CD14-positive monocyte (primary cell): ENCODE data around the gene TTC3. TPM values are rescaled to one million over a fixed set of nuclear protein-coding genes. Genes with fewer than 3 reads are reported as not detected.
A peak's percentile ranks its signal among the peaks of the same experiment; 100 is the strongest.

ENCODE experiments used
- DNase-seq, 3 donors: peaks; one replicate each; pipeline ENCODE4 v3.0.0-alpha.2; 2011 to 2022
- H2AFZ ChIP-seq: 2 replicates; pipeline ENCODE4 v1.6.0; 2012; ENCODE audit warnings: mild to moderate bottlenecking, low read depth, low read length, inconsistent platforms; ENCODE audit not compliant: insufficient read depth, poor library complexity, severe bottlenecking
- H3K27ac ChIP-seq, 2 donors: 1 replicate in 1 of 2; 2 replicates in 1 of 2; pipeline ENCODE4 v1.5.1; 2012 to 2013; ENCODE audit warnings: low read length in 2 of 2, control low read depth in 1 of 2, inconsistent platforms in 1 of 2, low read depth in 1 of 2, mild to moderate bottlenecking in 1 of 2
- H3K27me3 ChIP-seq, 2 donors: one replicate each; pipeline versions ENCODE4 v1.6.0 to v1.6.1; 2011 to 2013; ENCODE audit warnings: low read length in 2 of 2; ENCODE audit not compliant: control insufficient read depth in 2 of 2, insufficient read depth in 2 of 2
- H3K36me3 ChIP-seq, 2 donors: replicated peaks in 1 of 2; 1 replicate in 1 of 2; 2 replicates in 1 of 2; pipeline versions ENCODE4 v1.5.1 to v1.6.1; 2012 to 2013; ENCODE audit warnings: low read length in 2 of 2, control low read depth in 1 of 2, inconsistent platforms in 1 of 2, mild to moderate bottlenecking in 1 of 2; ENCODE audit not compliant: insufficient read depth in 2 of 2, control insufficient read depth in 1 of 2
- H3K4me1 ChIP-seq, 2 donors: 1 replicate in 1 of 2; 2 replicates in 1 of 2; pipeline versions ENCODE4 v1.5.1 to v1.6.1; 2012 to 2013; ENCODE audit warnings: low read length in 2 of 2, control low read depth in 1 of 2, inconsistent platforms in 1 of 2, mild to moderate bottlenecking in 1 of 2, moderate library complexity in 1 of 2; ENCODE audit not compliant: insufficient read depth in 2 of 2, control insufficient read depth in 1 of 2
- H3K4me2 ChIP-seq: replicated peaks from 2 replicates; pipeline ENCODE3; 2012; ENCODE audit warnings: low read length, moderate library complexity, mild to moderate bottlenecking; ENCODE audit not compliant: poor library complexity, severe bottlenecking; ENCODE audit errors: extremely low read depth
- H3K4me3 ChIP-seq, 3 experiments: fragments of 200-600 bp in 1 of 3; sonication (generic) in 1 of 3; replicated peaks in 1 of 3; 1 replicate in 2 of 3; 2 replicates in 1 of 3; pipeline ENCODE4 v1.5.1; 2011 to 2013; ENCODE audit warnings: low read length in 3 of 3, mild to moderate bottlenecking in 3 of 3, control low read depth in 2 of 3, low read depth in 2 of 3, inconsistent platforms in 1 of 3, moderate library complexity in 1 of 3
- H3K79me2 ChIP-seq: 2 replicates; pipeline ENCODE4 v1.6.0; 2012; ENCODE audit warnings: mild to moderate bottlenecking, control low read depth, inconsistent platforms, low read length, moderate library complexity; ENCODE audit not compliant: insufficient read depth
- H3K9ac ChIP-seq: 2 replicates; pipeline ENCODE4 v1.6.0; 2017; ENCODE audit warnings: low read length, mild to moderate bottlenecking; ENCODE audit not compliant: insufficient read depth, poor library complexity, severe bottlenecking
- H3K9me3 ChIP-seq, 2 donors: replicated peaks in 1 of 2; 1 replicate in 1 of 2; 2 replicates in 1 of 2; pipeline versions ENCODE4 v1.5.1 to v1.6.1; 2012 to 2013; ENCODE audit warnings: low read length in 2 of 2, control low read depth in 1 of 2; ENCODE audit not compliant: control insufficient read depth in 1 of 2, insufficient read depth in 1 of 2
- H4K20me1 ChIP-seq: 2 replicates; pipeline ENCODE4 v1.6.0; 2012; ENCODE audit warnings: mild to moderate bottlenecking, low read length, control low read depth, moderate library complexity; ENCODE audit not compliant: insufficient read depth
- H3K27ac Mint-ChIP-seq, 7 donors: one replicate each; pipeline ENCODE4 v1.8.0; 2020; ENCODE audit warnings: mild to moderate bottlenecking in 7 of 7, mixed read lengths in 7 of 7, moderate library complexity in 6 of 7, inconsistent platforms in 2 of 7
- H3K27me3 Mint-ChIP-seq, 3 donors: one replicate each; pipeline ENCODE4 v1.8.0; 2021 to 2022; ENCODE audit warnings: low read depth in 3 of 3, mild to moderate bottlenecking in 3 of 3, mixed read lengths in 3 of 3, moderate library complexity in 3 of 3, inconsistent platforms in 1 of 3
- H3K36me3 Mint-ChIP-seq, 2 donors: one replicate each; pipeline ENCODE4 v1.8.0; 2020; ENCODE audit warnings: mixed read lengths in 2 of 2, inconsistent platforms in 1 of 2, mild to moderate bottlenecking in 1 of 2
- H3K4me1 Mint-ChIP-seq: one replicate; pipeline ENCODE4 v1.8.0; 2020; ENCODE audit warnings: mild to moderate bottlenecking, mixed read lengths
- H3K4me3 Mint-ChIP-seq, 2 donors: one replicate each; pipeline ENCODE4 v1.8.0; 2020; ENCODE audit warnings: mild to moderate bottlenecking in 2 of 2, mixed read lengths in 2 of 2, moderate library complexity in 1 of 2
- H3K9me3 Mint-ChIP-seq, 7 donors: one replicate each; pipeline ENCODE4 v1.8.0; 2020 to 2022; ENCODE audit warnings: mixed read lengths in 7 of 7, mild to moderate bottlenecking in 6 of 7, moderate library complexity in 6 of 7, inconsistent platforms in 2 of 7
- CTCF ChIP-seq: fragments of 200-600 bp; IDR thresholded peaks from one replicate; pipeline ENCODE4 v1.8.0; 2022; ENCODE audit warnings: antibody characterized with exemption, mild to moderate bottlenecking
- WGBS: methylation state at CpG from one replicate; pipeline ENCODE4 v1.1.5; 2013; ENCODE audit warnings: missing lambda C conversion rate; ENCODE audit not compliant: insufficient coverage; 5-methylcytosine and 5-hydroxymethylcytosine counted together
- intact Hi-C, 2 donors: fragments of 100-400 bp; cut with micrococcal nuclease; formaldehyde crosslinking; loops; one replicate each; pipeline versions ENCODE4 v1.15.0 to v1.15.1; 2023
- polyA plus RNA-seq, 3 donors: library from polyadenylated mRNA; depleted of rRNA in 1 of 3; unstranded in 2 of 3; stranded (reverse) in 1 of 3; fragments of 300-500 nt in 2 of 3; fragments of >200 nt in 1 of 3; fragmentation: Illumina TruSeq in 2 of 3; gene quantifications; 1 replicate in 2 of 3; 2 replicates in 1 of 3; pipeline ENCODE4 v1.2.3, GENCODE V29; 2012 to 2021

TTC3 gene
- polyA plus RNA-seq, 3 donors = 9.6 to 35.4 (median 17.9) TPM

- Mint-ChIP-seq H3K9me3 (peaks cover 0 to 2% (median 0%) of the 10 kb centered on the region in 7 donors), H3K36me3 (peaks cover 24 to 25% of the 10 kb centered on the region in 2 donors), H3K27ac (peak overlapping the region in 1 of 7 donors; percentile 0), H3K4me1 (no peaks in the 10 kb centered on the region), H3K4me3 (no peak overlapping the region), H3K27me3 (peaks cover 0 to 2% (median 1%) of the 10 kb centered on the region in 3 donors)
- intact Hi-C loops = no loop called here
- H4K20me1 ChIP-seq = no peaks in the 10 kb centered on the region
- H3K9ac ChIP-seq = no peak overlapping the region
- H3K4me1 ChIP-seq = no peaks in the 10 kb centered on the region
- peaks cover 3 to 14% of the 10 kb centered on the region in 2 donors for H3K36me3 ChIP-seq
- H3K27me3 ChIP-seq = no peaks in the 10 kb centered on the region
- DNase-seq = no peak
- no peak for TF ChIP-seq CTCF
- no peaks in the 10 kb centered on the region for H3K9me3 ChIP-seq
- no peaks in the 10 kb centered on the region for H3K79me2 ChIP-seq
- H3K27ac ChIP-seq = no peak overlapping the region
- H3K4me3 ChIP-seq = no peak overlapping the region
- H3K4me2 ChIP-seq = no peak overlapping the region
- H2AFZ ChIP-seq = no peak overlapping the region
Measured at GRCh38 chr21:37064841-37065240, 8.2 kb upstream of the TTC3 start.

- Mint-ChIP-seq H3K27ac (no peak overlapping the region), H3K4me1 (peaks cover 2% of the 10 kb centered on the region), H3K36me3 (peaks cover 25 to 26% of the 10 kb centered on the region in 2 donors), H3K4me3 (no peak overlapping the region), H3K9me3 (peaks cover 0 to 2% (median 0%) of the 10 kb centered on the region in 7 donors), H3K27me3 (peaks cover 0 to 2% (median 1%) of the 10 kb centered on the region in 3 donors)
- no peak for DNase-seq
- no peaks in the 10 kb centered on the region for H4K20me1 ChIP-seq
- no peaks in the 10 kb centered on the region for H3K4me1 ChIP-seq
- no peaks in the 10 kb centered on the region for H3K9me3 ChIP-seq
- WGBS = 100% methylated on average over 2 of the region's 9 CpGs
- no peak overlapping the region for H2AFZ ChIP-seq
- H3K79me2 ChIP-seq = no peaks in the 10 kb centered on the region
- no peak overlapping the region for H3K27ac ChIP-seq
- H3K36me3 ChIP-seq = peaks cover 3 to 14% of the 10 kb centered on the region in 2 donors
- H3K27me3 ChIP-seq = no peaks in the 10 kb centered on the region
- no peak overlapping the region for H3K9ac ChIP-seq
- intact Hi-C loops = no loop called here
- no peak for TF ChIP-seq CTCF
- H3K4me2 ChIP-seq = no peak overlapping the region
- no peak overlapping the region for H3K4me3 ChIP-seq
Measured at GRCh38 chr21:37065561-37066177, 7.4 kb upstream of the TTC3 start.
